Vagina (tissue), 2 donors: ENCODE measurements around the gene RUFY4.

ENCODE experiments used
- POLR2A ChIP-seq, 2 donors: fragments of 450-650 bp; IDR thresholded peaks; one replicate each; pipeline ENCODE4 v1.6.1; 2017; ENCODE audit warnings: antibody characterized with exemption in 2 of 2, mild to moderate bottlenecking in 2 of 2, moderate library complexity in 2 of 2
- TF ChIP-seq, protein P1 (sequence below), 3 experiments: fragments of 450-650 bp in 2 of 3; fragments of 200-600 bp in 1 of 3; sonication (generic) in 1 of 3; IDR thresholded peaks; one replicate each; pipeline ENCODE4 v1.5.1; 2017 to 2019; ENCODE audit warnings: antibody characterized with exemption in 3 of 3, mild to moderate bottlenecking in 2 of 3, moderate library complexity in 2 of 3

DNA sequence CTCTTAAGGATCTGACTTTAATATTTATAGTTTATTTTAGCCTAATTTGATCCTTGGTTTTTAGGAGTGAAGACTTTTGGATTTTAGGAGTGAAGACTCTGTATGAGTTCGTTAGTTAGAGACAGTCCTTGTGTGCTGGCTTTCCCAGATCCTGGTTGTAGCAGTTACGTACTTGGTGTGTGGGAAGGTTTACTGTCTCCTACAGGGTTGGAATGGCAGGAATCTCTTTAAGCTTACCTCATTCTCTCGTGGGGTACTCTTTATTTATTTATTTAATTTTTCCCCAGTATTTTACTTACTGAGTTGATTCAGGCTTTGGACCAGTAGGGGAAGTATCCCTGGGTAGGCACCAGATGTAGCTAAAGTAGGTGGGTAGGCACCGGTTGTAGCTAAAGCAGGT is 54.9 kb downstream of the RUFY4 start:
- TF ChIP-seq, protein P1, sequence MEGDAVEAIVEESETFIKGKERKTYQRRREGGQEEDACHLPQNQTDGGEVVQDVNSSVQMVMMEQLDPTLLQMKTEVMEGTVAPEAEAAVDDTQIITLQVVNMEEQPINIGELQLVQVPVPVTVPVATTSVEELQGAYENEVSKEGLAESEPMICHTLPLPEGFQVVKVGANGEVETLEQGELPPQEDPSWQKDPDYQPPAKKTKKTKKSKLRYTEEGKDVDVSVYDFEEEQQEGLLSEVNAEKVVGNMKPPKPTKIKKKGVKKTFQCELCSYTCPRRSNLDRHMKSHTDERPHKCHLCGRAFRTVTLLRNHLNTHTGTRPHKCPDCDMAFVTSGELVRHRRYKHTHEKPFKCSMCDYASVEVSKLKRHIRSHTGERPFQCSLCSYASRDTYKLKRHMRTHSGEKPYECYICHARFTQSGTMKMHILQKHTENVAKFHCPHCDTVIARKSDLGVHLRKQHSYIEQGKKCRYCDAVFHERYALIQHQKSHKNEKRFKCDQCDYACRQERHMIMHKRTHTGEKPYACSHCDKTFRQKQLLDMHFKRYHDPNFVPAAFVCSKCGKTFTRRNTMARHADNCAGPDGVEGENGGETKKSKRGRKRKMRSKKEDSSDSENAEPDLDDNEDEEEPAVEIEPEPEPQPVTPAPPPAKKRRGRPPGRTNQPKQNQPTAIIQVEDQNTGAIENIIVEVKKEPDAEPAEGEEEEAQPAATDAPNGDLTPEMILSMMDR (IDR thresholded peaks at IDR 0.05): no peak
- no peak for TF ChIP-seq POLR2A (IDR thresholded peaks at IDR 0.05)
